Large intestine (tissue), 3 donors: Measurements from ENCODE around the gene WDR11. TPM values are rescaled to one million over a fixed set of nuclear protein-coding genes. Genes with fewer than 3 reads are reported as not detected.

ENCODE experiments used
- DNase-seq, 2 donors: peaks; one replicate each; pipeline versions ENCODE4 v3.0.0 to v3.0.0-alpha.2; 2013
- H3K27ac ChIP-seq: one replicate; pipeline ENCODE4 v1.5.1; 2013; ENCODE audit warnings: low read length
- H3K27me3 ChIP-seq: 2 replicates; pipeline ENCODE4 v1.6.1; 2013; ENCODE audit warnings: low read length; ENCODE audit not compliant: control insufficient read depth, insufficient read depth
- H3K36me3 ChIP-seq: 2 replicates; pipeline ENCODE4 v1.6.1; 2013; ENCODE audit warnings: low read length; ENCODE audit not compliant: control insufficient read depth, insufficient read depth
- H3K4me1 ChIP-seq: one replicate; pipeline ENCODE4 v1.6.1; 2013; ENCODE audit warnings: low read length; ENCODE audit not compliant: control insufficient read depth, insufficient read depth
- H3K4me3 ChIP-seq: one replicate; pipeline ENCODE4 v1.5.1; 2013; ENCODE audit warnings: low read length
- H3K9me3 ChIP-seq: one replicate; pipeline ENCODE4 v1.6.1; 2013; ENCODE audit warnings: mild to moderate bottlenecking, low read depth, low read length, moderate library complexity; ENCODE audit not compliant: control insufficient read depth
- WGBS: methylation state at CpG from one replicate; pipeline ENCODE4 v1.1.5; 2013; ENCODE audit warnings: low lambda C conversion rate; ENCODE audit not compliant: insufficient coverage; 5-methylcytosine and 5-hydroxymethylcytosine counted together
- polyA plus RNA-seq: library from polyadenylated mRNA; unstranded; fragments of 120-200 nt; gene quantifications from one replicate; pipeline ENCODE4 v1.2.1, GENCODE V29; 2013

WDR11 gene
- polyA plus RNA-seq, 1 donor: 60.5 TPM

DNA sequence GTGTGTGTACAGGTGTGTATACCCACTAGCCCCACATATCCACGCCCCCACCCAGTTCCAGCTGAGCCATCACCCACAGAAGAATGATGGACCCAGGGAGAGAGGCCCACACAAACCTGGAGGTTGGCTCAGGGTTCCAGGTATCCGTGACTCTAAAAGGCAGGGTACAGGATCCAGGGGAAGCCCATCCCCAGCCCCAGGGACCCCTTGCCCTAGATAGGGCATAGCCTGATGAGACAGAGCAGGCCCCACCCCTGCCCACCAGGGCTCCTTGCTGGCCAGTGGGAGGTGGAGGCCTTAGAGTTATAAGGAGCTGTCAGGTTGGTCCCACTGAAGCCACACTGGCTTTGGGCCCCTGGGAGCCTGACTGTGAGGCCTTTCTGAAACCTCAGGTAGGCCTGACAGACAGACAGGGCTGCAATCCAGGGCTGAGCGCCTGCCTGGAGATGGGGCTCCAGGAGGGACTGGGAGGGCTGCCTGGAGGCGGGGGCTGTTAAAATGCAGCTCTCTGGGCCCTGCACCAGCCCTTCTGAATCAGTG, 93.5 kb downstream of the WDR11 start:
- no CpG with 5 or more reads among the region's 4 CpGs for WGBS
- Histone ChIP-seq H3K27ac (no peak overlapping the region), H3K9me3 (peaks cover 10% of the 10 kb centered on the region), H3K27me3 (peaks cover 7% of the 10 kb centered on the region), H3K36me3 (no peaks in the 10 kb centered on the region), H3K4me1 (peaks cover 12% of the 10 kb centered on the region), H3K4me3 (no peak overlapping the region)
- DNase-seq: no peak

DNA sequence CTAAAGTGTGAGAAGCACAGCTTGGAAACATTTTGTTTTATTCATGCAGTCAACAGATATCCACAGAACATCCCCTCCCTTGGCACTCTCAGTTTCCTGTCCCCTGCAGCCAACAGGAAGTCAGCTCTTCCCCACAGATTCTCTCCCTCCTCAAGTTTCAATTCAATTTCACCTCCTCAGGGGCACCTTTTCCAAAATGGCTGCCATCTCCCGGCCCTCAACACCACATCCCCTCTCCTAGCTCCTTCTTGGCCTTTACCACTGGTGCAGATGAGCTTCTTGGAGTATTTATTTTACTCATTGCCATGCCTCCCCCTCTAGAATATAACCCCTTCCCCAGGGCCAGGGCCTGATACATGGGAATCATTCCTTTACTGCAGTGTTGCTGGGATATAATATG, 94.0 kb downstream of the WDR11 start:
- WGBS: no CpG with 5 or more reads among the region's 1 CpG
- H3K4me1 ChIP-seq: peaks cover 10% of the 10 kb centered on the region
- no peak overlapping the region for H3K27ac ChIP-seq
- H3K36me3 ChIP-seq: no peaks in the 10 kb centered on the region
- H3K4me3 ChIP-seq: no peak overlapping the region
- peaks cover 14% of the 10 kb centered on the region for H3K9me3 ChIP-seq
- DNase-seq: no peak
- H3K27me3 ChIP-seq: peaks cover 12% of the 10 kb centered on the region

DNA sequence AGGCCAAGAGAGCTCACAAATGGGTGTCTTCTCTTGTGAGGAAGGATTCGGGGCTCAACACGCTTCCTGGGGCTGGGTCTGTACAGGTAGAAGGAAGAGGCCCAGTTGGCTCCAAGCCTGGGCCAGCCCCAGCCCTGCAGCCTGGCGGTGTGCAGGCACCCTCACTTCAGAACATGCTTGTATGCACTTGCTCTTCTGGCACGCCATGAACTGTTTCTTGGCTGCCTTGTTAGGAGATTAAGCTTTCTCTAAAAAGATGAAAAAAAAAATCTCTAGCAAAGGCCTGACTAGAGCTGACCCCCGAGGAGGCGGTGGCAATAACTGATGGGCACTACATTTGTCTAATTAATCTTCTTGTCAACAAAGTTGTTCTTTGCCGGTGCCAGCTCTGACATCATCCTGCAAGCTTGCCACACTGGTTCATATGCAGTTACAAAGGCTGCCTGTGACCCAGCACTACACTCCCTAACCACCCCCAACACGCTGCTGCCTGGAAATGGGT, 94.7 kb downstream of the WDR11 start:
- WGBS: no CpG with 5 or more reads among the region's 8 CpGs
- H3K27me3 ChIP-seq: peaks cover 12% of the 10 kb centered on the region
- no peak overlapping the region for H3K27ac ChIP-seq
- H3K36me3 ChIP-seq: no peaks in the 10 kb centered on the region
- H3K9me3 ChIP-seq: peaks cover 14% of the 10 kb centered on the region
- no peak for DNase-seq
- H3K4me1 ChIP-seq: peaks cover 3% of the 10 kb centered on the region
- no peak overlapping the region for H3K4me3 ChIP-seq

DNA sequence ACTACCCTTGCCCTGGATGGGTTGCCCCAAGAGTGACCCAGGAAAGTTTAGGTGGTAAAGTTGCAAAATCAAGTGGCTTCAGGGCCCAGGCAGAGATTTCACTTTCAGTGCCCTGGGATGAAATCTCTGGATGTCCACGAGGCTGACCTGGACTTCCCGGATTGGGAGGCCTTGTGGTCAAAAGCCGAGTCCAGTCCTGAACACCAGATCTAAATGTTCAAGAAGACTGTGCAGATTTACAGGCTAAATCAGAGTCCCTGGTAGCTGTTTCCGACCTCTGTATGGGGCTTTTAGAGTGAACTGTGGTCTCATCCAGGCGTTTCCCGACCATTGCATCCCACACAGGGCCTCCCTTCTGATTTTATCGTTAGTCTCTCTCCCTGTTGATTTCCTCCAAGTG, 95.3 kb downstream of the WDR11 start:
- Histone ChIP-seq H3K36me3 (no peaks in the 10 kb centered on the region), H3K4me1 (peaks cover 3% of the 10 kb centered on the region), H3K27me3 (peaks cover 12% of the 10 kb centered on the region), H3K27ac (no peak overlapping the region), H3K9me3 (peaks cover 14% of the 10 kb centered on the region), H3K4me3 (no peak overlapping the region)
- no peak for DNase-seq
- 77% methylated on average over 3 of the region's 7 CpGs for WGBS

DNA sequence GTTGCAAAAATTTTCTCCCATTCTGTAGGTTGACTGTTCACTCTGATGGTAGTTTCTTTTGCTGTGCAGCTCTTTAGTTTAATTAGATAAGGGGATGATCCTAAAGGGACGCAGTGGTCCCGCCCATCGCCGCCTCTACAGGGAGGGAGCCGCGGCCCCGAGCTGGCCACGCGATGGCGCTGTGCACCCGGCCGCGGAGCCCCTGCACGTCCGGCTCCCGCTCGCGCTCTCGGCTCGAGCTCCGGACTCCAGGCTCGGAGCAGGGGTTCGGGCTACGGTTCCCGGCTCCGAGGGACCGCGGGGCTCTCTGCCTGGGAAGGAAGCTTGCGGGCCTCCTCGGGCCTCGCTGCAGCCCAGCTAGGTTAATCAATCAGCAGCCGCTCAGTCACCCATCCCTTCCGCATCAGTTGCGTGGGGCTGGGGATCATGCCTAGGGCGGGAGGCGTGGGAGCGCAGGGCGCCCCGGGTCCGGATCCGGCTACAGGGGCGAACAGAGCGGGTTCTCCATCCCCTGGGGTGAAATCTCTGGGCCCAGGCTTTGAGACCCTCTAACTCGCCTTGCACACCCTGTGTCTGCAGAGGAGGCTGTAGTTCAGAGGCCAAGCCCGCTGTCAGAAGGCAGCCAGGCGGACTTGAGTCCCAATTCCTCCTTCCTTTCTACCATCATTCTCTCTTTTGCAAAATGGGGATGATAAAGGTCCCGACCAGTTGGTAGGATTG, 97.9 kb downstream of the WDR11 start:
- Histone ChIP-seq H3K27ac (no peak overlapping the region), H3K4me1 (peaks cover 3% of the 10 kb centered on the region), H3K9me3 (peaks cover 14% of the 10 kb centered on the region), H3K27me3 (peaks cover 12% of the 10 kb centered on the region), H3K4me3 (no peak overlapping the region), H3K36me3 (no peaks in the 10 kb centered on the region)
- WGBS: no CpG with 5 or more reads among the region's 47 CpGs
- peak; percentile 46 to 61 for DNase-seq

DNA sequence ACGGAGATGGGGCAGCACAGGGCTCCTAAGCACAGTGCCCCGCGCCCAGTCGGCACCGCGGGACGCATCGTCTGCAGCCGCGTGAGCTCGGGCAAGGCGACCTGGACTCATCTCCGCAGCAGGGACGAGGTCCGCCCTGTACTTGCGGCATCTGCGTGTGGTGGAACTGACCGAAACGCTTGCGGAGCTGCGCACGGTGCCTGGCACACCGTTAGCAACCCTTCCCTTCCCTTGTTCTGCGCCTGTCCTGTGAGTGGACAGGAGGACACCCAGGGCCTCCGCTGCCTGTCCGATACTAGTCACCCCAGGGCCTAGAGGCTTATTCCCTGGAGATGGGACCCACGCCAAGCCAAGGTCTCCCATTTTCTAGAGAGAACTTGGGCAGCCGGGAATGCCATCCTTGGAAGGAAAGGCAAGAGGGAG, 98.5 kb downstream of the WDR11 start:
- H3K27ac ChIP-seq: no peak overlapping the region
- DNase-seq: no peak
- peaks cover 12% of the 10 kb centered on the region for H3K27me3 ChIP-seq
- H3K4me1 ChIP-seq: peaks cover 3% of the 10 kb centered on the region
- WGBS: no CpG with 5 or more reads among the region's 28 CpGs
- no peaks in the 10 kb centered on the region for H3K36me3 ChIP-seq
- no peak overlapping the region for H3K4me3 ChIP-seq
- peaks cover 14% of the 10 kb centered on the region for H3K9me3 ChIP-seq

DNA sequence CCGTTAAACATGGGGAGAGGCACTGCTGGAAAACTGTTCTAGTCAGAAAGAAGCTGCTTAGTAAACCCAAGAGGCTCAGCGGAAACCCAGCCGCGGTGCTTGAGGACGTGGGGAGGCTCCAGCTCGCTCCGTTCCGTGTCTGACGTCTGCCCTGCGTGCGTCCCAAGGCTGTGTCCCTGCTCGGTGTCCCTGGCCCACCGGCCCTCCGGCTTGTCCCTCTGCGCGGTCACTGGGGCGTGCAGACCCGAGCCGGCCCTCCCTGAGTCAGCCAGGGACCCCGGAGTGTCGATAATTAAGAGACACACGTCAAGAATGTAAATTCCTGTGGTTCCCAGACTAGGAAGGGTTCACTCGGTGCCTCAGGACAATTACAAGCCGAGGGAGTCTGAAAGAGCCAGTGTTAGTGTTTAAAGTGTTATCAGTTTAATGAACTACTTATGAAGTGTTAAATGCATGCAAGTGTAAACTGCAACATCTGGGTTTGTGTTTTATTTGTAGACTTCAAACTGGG, 98.9 kb downstream of the WDR11 start:
- WGBS: 33% methylated on average over 1 of the region's 24 CpGs
- Histone ChIP-seq H3K9me3 (peaks cover 14% of the 10 kb centered on the region), H3K27ac (no peak overlapping the region), H3K4me1 (peaks cover 3% of the 10 kb centered on the region), H3K4me3 (no peak overlapping the region), H3K27me3 (peaks cover 12% of the 10 kb centered on the region), H3K36me3 (no peaks in the 10 kb centered on the region)
- DNase-seq: no peak

DNA sequence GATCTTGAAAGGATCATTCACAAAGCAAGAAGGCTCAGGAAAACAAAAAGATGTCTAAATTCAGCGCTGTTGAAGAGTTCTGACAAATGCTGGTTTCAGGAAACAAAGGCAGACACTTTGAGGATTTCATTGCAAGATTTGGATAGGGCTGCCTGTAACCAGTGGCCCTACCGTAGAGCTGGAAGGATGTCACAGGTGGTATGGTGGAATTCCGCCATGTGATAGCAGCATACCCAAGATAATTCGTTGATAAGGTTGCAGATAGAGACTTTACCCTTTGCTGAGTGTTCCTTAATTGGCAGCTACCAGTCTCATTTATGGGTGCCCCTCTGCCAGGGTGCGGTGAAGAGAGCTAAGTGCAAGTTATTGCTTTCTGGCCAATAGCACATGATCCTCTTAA, 100.1 kb downstream of the WDR11 start:
- Histone ChIP-seq H3K9me3 (peaks cover 14% of the 10 kb centered on the region), H3K4me3 (no peak overlapping the region), H3K4me1 (peaks cover 3% of the 10 kb centered on the region), H3K27ac (no peak overlapping the region), H3K27me3 (peaks cover 12% of the 10 kb centered on the region), H3K36me3 (no peaks in the 10 kb centered on the region)
- DNase-seq: no peak
- WGBS: 80% methylated on average over 1 of the region's 5 CpGs

DNA sequence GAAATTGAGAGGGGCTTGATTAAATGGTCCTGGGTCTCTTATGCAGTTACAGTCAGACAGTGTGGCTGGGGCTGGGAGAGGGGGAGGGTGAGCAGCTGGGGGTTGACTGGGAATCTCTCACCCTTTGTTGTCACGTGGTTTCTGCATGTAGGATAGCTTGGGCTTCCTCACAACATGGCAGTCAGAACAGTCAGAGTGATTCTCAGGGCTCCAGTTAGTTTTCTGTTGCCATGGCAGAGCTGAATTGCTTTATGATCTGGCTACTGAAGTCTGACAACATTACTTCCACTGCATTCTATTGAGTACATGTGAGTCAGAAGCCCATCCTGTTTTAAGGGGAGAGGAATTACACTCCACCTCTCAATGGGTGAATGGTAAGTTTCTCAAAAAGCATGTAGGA, 102.7 kb downstream of the WDR11 start:
- no peak for DNase-seq
- WGBS: 100% methylated on average over 1 of the region's 1 CpG
- H3K4me1 ChIP-seq: peaks cover 3% of the 10 kb centered on the region
- no peak overlapping the region for H3K4me3 ChIP-seq
- no peaks in the 10 kb centered on the region for H3K36me3 ChIP-seq
- peaks cover 12% of the 10 kb centered on the region for H3K9me3 ChIP-seq
- no peak overlapping the region for H3K27ac ChIP-seq
- H3K27me3 ChIP-seq: peaks cover 12% of the 10 kb centered on the region
